Neuronal stem cell (in vitro differentiated cells): Measurements from ENCODE around the gene NEK10.

Experiments used
- DNase-seq: peaks from one replicate; pipeline ENCODE4 v3.0.0-alpha.2; 2013; ENCODE audit warnings: low spot score
- H2AFZ ChIP-seq: one replicate; pipeline ENCODE4 v1.6.1; 2013; ENCODE audit warnings: mild to moderate bottlenecking, low read length, inconsistent platforms
- H2AK5ac ChIP-seq: 2 replicates; pipeline ENCODE4 v1.6.1; 2013; ENCODE audit warnings: low read depth, mild to moderate bottlenecking, inconsistent platforms, low read length, moderate library complexity, mixed read lengths
- H2BK120ac ChIP-seq: 2 replicates; pipeline ENCODE4 v1.6.1; 2013; ENCODE audit warnings: low read depth, mild to moderate bottlenecking, inconsistent platforms, low read length, moderate library complexity, mixed read lengths
- H2BK12ac ChIP-seq: one replicate; pipeline ENCODE4 v1.6.1; 2013; ENCODE audit warnings: low read length, inconsistent platforms
- H2BK15ac ChIP-seq: 2 replicates; pipeline ENCODE4 v1.6.1; 2013; ENCODE audit warnings: mild to moderate bottlenecking, low read length, inconsistent platforms, mixed read lengths
- H2BK5ac ChIP-seq: one replicate; pipeline ENCODE4 v1.6.1; 2013; ENCODE audit warnings: inconsistent platforms, mild to moderate bottlenecking, low read length, moderate library complexity
- H3K14ac ChIP-seq: one replicate; pipeline ENCODE4 v1.6.1; 2013; ENCODE audit warnings: low read length, inconsistent platforms
- H3K18ac ChIP-seq: 2 replicates; pipeline ENCODE4 v1.6.1; 2013; ENCODE audit warnings: low read length, inconsistent platforms
- H3K23ac ChIP-seq: 2 replicates; pipeline ENCODE4 v1.6.1; 2013; ENCODE audit warnings: low read depth, mild to moderate bottlenecking, mixed read lengths, low read length, inconsistent platforms; ENCODE audit not compliant: poor library complexity
- H3K27ac ChIP-seq: replicated peaks from 3 replicates; pipeline ENCODE4 v1.5.1; 2013; ENCODE audit warnings: low read length, inconsistent platforms
- H3K27me3 ChIP-seq, 3 experiments: 2 replicates each; pipeline ENCODE4 v1.6.1; 2013; ENCODE audit warnings: low read length in 3 of 3, mild to moderate bottlenecking in 2 of 3, inconsistent platforms in 1 of 3, low read depth in 1 of 3, mixed read lengths in 1 of 3, moderate library complexity in 1 of 3; ENCODE audit not compliant: control insufficient read depth in 3 of 3, insufficient read depth in 3 of 3
- H3K36me3 ChIP-seq, 2 donors: replicated peaks in 1 of 2; 2 replicates each; pipeline ENCODE4 v1.6.1; 2013; ENCODE audit warnings: low read length in 2 of 2; ENCODE audit not compliant: control insufficient read depth in 2 of 2, insufficient read depth in 2 of 2
- H3K4ac ChIP-seq: 2 replicates; pipeline ENCODE4 v1.6.1; 2013; ENCODE audit warnings: inconsistent platforms, mild to moderate bottlenecking, low read length, moderate library complexity
- H3K4me1 ChIP-seq, 2 donors: 1 replicate in 1 of 2; 2 replicates in 1 of 2; pipeline ENCODE4 v1.6.1; 2013; ENCODE audit warnings: low read length in 2 of 2, low read depth in 1 of 2; ENCODE audit not compliant: control insufficient read depth in 2 of 2, insufficient read depth in 1 of 2
- H3K4me2 ChIP-seq: one replicate; pipeline ENCODE4 v1.6.1; 2013; ENCODE audit warnings: mild to moderate bottlenecking, low read length, inconsistent platforms; ENCODE audit not compliant: insufficient read depth, poor library complexity, severe bottlenecking
- H3K4me3 ChIP-seq, 2 donors: 2 replicates each; pipeline ENCODE4 v1.5.1; 2013; ENCODE audit warnings: low read length in 2 of 2, mild to moderate bottlenecking in 2 of 2, inconsistent platforms in 1 of 2, moderate library complexity in 1 of 2
- H3K79me1 ChIP-seq: one replicate; pipeline ENCODE4 v1.6.1; 2013; ENCODE audit warnings: low read depth, mild to moderate bottlenecking, inconsistent platforms, low read length, moderate library complexity
- H3K9ac ChIP-seq: one replicate; pipeline ENCODE4 v1.6.1; 2013; ENCODE audit warnings: mild to moderate bottlenecking, low read depth, low read length, inconsistent platforms; ENCODE audit not compliant: poor library complexity
- H3K9me3 ChIP-seq, 2 donors: replicated peaks in 1 of 2; 2 replicates each; pipeline versions ENCODE3 to v1.6.1; 2013; ENCODE audit warnings: low read length in 2 of 2, mild to moderate bottlenecking in 2 of 2, inconsistent platforms in 1 of 2, low read depth in 1 of 2, mixed read lengths in 1 of 2, moderate library complexity in 1 of 2; ENCODE audit not compliant: control insufficient read depth in 2 of 2, insufficient read depth in 1 of 2
- H4K8ac ChIP-seq: one replicate; pipeline ENCODE4 v1.6.1; 2013; ENCODE audit warnings: low read depth, mild to moderate bottlenecking, inconsistent platforms, low read length, moderate library complexity
- H4K91ac ChIP-seq: one replicate; pipeline ENCODE4 v1.6.1; 2013; ENCODE audit warnings: low read length, low read depth, mild to moderate bottlenecking, inconsistent platforms; ENCODE audit not compliant: poor library complexity
- WGBS, 2 donors: extraction: QIAGEN DNeasy Blood & Tissue Kit; methylation state at CpG; one replicate each; pipeline ENCODE4 v1.1.7; 2013; ENCODE audit warnings: missing lambda C conversion rate in 2 of 2, mixed read lengths in 1 of 2; ENCODE audit not compliant: insufficient read length in 2 of 2, insufficient replicate concordance in 1 of 2; ENCODE audit errors: extremely low coverage in 2 of 2; 5-methylcytosine and 5-hydroxymethylcytosine counted together

The NEK10 gene

GRCh38 chr3:27219127-27219845 lies 149.9 kb downstream of the NEK10 start:
- Histone ChIP-seq H2BK5ac (no peak overlapping the region), H3K36me3 (no peaks in the 10 kb centered on the region), H3K4ac (no peak overlapping the region), H2AFZ (no peak overlapping the region), H3K79me1 (no peaks in the 10 kb centered on the region), H3K14ac (no peak overlapping the region), H4K8ac (no peak overlapping the region), H3K4me1 (no peaks in the 10 kb centered on the region), H2BK12ac (no peak overlapping the region), H3K9me3 (peaks cover 0 to 1% of the 10 kb centered on the region in 2 donors), H3K18ac (no peak overlapping the region), H2BK120ac (no peak overlapping the region), H3K4me2 (no peak overlapping the region), H3K23ac (no peak overlapping the region), H2BK15ac (no peak overlapping the region), H2AK5ac (no peak overlapping the region), H3K4me3 (no peak overlapping the region), H3K27me3 (no peaks in the 10 kb centered on the region), H3K9ac (no peak overlapping the region), H4K91ac (no peak overlapping the region), H3K27ac (no peak overlapping the region)
- WGBS, 2 donors: no CpG with 5 or more reads among the region's 1 CpG
- no peak for DNase-seq

GRCh38 chr3:27216955-27217552 lies 152.1 kb downstream of the NEK10 start:
- Histone ChIP-seq H3K4me1 (no peaks in the 10 kb centered on the region), H3K9ac (no peak overlapping the region), H3K4me2 (no peak overlapping the region), H2BK15ac (no peak overlapping the region), H3K4me3 (no peak overlapping the region), H2BK5ac (no peak overlapping the region), H3K9me3 (peaks cover 0 to 1% of the 10 kb centered on the region in 2 donors), H4K91ac (no peak overlapping the region), H2AFZ (no peak overlapping the region), H3K27me3 (no peaks in the 10 kb centered on the region), H3K18ac (no peak overlapping the region), H2BK120ac (no peak overlapping the region), H3K14ac (no peak overlapping the region), H2AK5ac (no peak overlapping the region), H3K23ac (no peak overlapping the region), H3K27ac (no peak overlapping the region), H4K8ac (no peak overlapping the region), H3K79me1 (no peaks in the 10 kb centered on the region), H2BK12ac (no peak overlapping the region), H3K4ac (no peak overlapping the region), H3K36me3 (no peaks in the 10 kb centered on the region)
- no peak for DNase-seq
- WGBS, 2 donors: no CpG with 5 or more reads among the region's 5 CpGs

- H2BK5ac ChIP-seq: no peak overlapping the region
- no peak overlapping the region for H2AFZ ChIP-seq
- H3K4ac ChIP-seq: no peak overlapping the region
- no peaks in the 10 kb centered on the region for H3K79me1 ChIP-seq
- H3K9me3 ChIP-seq: peaks cover 0 to 1% of the 10 kb centered on the region in 2 donors
- H3K9ac ChIP-seq: no peak overlapping the region
- H3K23ac ChIP-seq: no peak overlapping the region
- no peak overlapping the region for H3K4me2 ChIP-seq
- no peak overlapping the region for H2AK5ac ChIP-seq
- no peak for DNase-seq
- no peak overlapping the region for H4K91ac ChIP-seq
- no peak overlapping the region for H2BK12ac ChIP-seq
- WGBS, 2 donors: no CpG with 5 or more reads among the region's 2 CpGs
- H3K27ac ChIP-seq: no peak overlapping the region
- no peaks in the 10 kb centered on the region for H3K27me3 ChIP-seq
- no peak overlapping the region for H2BK15ac ChIP-seq
- no peak overlapping the region for H2BK120ac ChIP-seq
- H3K4me3 ChIP-seq: no peak overlapping the region
- H3K4me1 ChIP-seq: no peaks in the 10 kb centered on the region
- H4K8ac ChIP-seq: no peak overlapping the region
- no peaks in the 10 kb centered on the region for H3K36me3 ChIP-seq
- no peak overlapping the region for H3K14ac ChIP-seq
- no peak overlapping the region for H3K18ac ChIP-seq
Observed at GRCh38 chr3:27216295-27216855, 152.8 kb downstream of the NEK10 start.

- Histone ChIP-seq H3K4me3 (no peak overlapping the region), H3K18ac (no peak overlapping the region), H4K91ac (no peak overlapping the region), H3K36me3 (no peaks in the 10 kb centered on the region), H2BK12ac (no peak overlapping the region), H3K23ac (no peak overlapping the region), H2BK5ac (no peak overlapping the region), H3K27me3 (no peaks in the 10 kb centered on the region), H2BK120ac (no peak overlapping the region), H4K8ac (no peak overlapping the region), H2BK15ac (no peak overlapping the region), H3K14ac (no peak overlapping the region), H3K79me1 (no peaks in the 10 kb centered on the region), H3K4me1 (no peaks in the 10 kb centered on the region), H2AK5ac (no peak overlapping the region), H3K27ac (no peak overlapping the region), H3K9me3 (no peaks in the 10 kb centered on the region), H3K4ac (no peak overlapping the region), H2AFZ (no peak overlapping the region), H3K9ac (no peak overlapping the region), H3K4me2 (no peak overlapping the region)
- DNase-seq: no peak
- no CpG with 5 or more reads among the region's 5 CpGs for WGBS, 2 donors
Observed at GRCh38 chr3:27213450-27213849, 155.7 kb downstream of the NEK10 start.
